ENCODE results near the gene BEAN1. TPM values are rescaled to one million over a fixed set of nuclear protein-coding genes. Genes with fewer than 3 reads are reported as not detected.

The BEAN1 gene, protein sequence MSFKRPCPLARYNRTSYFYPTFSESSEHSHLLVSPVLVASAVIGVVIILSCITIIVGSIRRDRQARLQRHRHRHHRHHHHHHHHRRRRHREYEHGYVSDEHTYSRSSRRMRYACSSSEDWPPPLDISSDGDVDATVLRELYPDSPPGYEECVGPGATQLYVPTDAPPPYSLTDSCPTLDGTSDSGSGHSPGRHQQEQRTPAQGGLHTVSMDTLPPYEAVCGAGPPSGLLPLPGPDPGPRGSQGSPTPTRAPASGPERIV
- total RNA-seq, result 0.04 and 0.16 TPM in 2 replicates

DNA sequence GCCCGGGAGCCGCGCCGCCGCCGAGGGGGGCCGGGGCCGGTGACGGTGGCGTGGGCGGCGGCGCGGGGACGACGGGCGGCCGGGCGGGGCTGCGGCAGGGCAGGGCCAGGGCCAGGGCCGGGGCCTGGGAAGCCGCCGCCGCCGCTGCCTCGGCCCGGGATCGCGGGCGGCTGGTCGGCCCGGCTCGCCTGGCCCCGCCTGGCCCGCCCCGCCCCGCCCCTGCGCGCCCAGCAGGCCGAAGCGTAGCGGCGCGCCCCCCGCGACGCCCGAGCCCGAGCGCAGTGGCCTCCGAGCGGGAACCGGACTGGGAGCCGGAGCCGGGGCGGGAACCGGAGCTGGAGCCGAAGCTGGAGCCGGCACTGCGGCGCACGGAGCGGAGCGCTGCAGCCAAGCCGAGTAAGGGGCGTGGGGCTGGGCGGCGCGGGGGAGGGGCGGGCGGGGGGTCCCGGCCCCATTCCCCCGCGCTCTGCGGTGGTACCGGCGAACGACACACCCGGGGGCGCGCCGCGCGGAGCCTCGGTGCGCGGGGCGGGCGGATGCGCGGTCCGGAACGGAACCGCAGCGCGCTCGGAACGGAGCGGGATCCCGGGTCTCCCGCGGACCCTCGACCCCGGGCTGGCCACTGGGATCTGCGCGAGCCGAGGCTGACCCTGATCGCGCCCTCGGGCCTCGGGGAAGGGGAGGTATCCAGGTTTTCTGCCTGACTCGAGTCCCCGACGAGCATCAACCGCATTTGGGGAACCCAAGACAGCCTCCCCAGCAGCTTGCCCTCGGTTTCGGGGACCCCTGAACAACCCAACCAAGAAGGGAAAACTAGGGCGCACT is at the start of gene BEAN1:
BEAN1 (plus strand) TSS at position 260 of the 825 bp plus-strand sequence. CDS start 10,382 bp downstream, outside the sequence.

Other genes with a start within 250 kb of the BEAN1 start
- gene CDH5, start 60.6 kb upstream of the BEAN1 start, total RNA-seq, result 0.08 TPM in 1 of 2 replicates, not detected in the other
- 22.1 and 31.2 TPM in 2 replicates for gene TK2, start 122.8 kb downstream of the BEAN1 start, total RNA-seq
- gene CKLF, start 125.3 kb downstream of the BEAN1 start, total RNA-seq, result 37.0 and 49.8 TPM in 2 replicates
- 0.39 and 0.49 TPM in 2 replicates for gene CMTM1, start 139.1 kb downstream of the BEAN1 start, total RNA-seq
- not detected in 2 replicates for gene CMTM2, start 152.2 kb downstream of the BEAN1 start, total RNA-seq
- gene CMTM3, start 177.4 kb downstream of the BEAN1 start, total RNA-seq, result 24.7 and 36.2 TPM in 2 replicates

All from hair follicular keratinocyte (primary cell).